Choroid plexus epithelial cell (primary cell): ENCODE results near the gene DISP3.

ENCODE experiments used
- DNase-seq: peaks from one replicate; pipeline ENCODE4 v3.0.0-alpha.2; 2010; ENCODE audit warnings: low read depth
- H3K4me3 ChIP-seq: 2 replicates; pipeline ENCODE4 v1.5.1; 2011; ENCODE audit warnings: low read depth, mild to moderate bottlenecking, control low read depth, low read length, moderate library complexity
- TF ChIP-seq, protein P1 (sequence below): conservative IDR thresholded peaks from 2 replicates; pipeline ENCODE4 v1.5.1; 2011; ENCODE audit warnings: low read depth, mild to moderate bottlenecking, control low read depth, inconsistent platforms, low read length, moderate library complexity

Gene DISP3

DNA sequence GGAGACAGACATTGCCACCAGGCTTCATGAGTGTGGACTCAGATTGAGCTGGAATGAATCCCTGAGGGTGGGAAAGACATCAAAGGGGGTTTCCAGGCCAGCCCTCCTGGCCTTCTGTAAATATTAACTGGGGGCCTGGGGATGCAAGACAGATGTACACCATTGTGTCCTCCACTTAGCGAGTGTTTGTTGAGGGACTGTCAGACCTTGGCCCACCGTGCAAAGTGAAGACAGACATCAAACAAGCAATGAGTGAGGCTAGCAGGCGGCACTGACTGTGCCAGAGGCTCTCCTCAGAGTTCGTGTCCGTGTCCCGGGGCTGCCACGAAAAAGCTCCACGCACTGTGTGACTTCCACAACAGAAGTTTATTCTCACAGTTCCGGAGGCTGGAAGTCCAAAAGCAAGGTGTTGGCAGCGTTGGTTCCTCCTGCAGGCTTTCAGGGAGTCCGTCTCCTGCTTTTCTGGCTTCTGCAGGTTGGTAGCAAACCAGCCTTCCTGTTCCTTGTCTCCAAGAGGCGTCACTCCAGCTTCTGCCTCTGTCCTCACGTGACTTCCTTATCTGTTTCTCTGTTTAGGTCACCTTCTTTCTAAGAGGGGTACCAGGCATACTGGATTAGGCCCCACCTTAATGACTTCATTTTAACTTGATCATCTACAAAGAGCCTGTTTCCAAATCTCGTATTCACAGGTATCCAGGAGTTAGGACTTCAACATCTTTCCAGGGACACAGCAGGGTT lies 59.1 kb downstream of the DISP3 start:
- no peak overlapping the region for H3K4me3 ChIP-seq
- TF ChIP-seq, protein P1, sequence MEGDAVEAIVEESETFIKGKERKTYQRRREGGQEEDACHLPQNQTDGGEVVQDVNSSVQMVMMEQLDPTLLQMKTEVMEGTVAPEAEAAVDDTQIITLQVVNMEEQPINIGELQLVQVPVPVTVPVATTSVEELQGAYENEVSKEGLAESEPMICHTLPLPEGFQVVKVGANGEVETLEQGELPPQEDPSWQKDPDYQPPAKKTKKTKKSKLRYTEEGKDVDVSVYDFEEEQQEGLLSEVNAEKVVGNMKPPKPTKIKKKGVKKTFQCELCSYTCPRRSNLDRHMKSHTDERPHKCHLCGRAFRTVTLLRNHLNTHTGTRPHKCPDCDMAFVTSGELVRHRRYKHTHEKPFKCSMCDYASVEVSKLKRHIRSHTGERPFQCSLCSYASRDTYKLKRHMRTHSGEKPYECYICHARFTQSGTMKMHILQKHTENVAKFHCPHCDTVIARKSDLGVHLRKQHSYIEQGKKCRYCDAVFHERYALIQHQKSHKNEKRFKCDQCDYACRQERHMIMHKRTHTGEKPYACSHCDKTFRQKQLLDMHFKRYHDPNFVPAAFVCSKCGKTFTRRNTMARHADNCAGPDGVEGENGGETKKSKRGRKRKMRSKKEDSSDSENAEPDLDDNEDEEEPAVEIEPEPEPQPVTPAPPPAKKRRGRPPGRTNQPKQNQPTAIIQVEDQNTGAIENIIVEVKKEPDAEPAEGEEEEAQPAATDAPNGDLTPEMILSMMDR = no peak
- DNase-seq = no peak

DNA sequence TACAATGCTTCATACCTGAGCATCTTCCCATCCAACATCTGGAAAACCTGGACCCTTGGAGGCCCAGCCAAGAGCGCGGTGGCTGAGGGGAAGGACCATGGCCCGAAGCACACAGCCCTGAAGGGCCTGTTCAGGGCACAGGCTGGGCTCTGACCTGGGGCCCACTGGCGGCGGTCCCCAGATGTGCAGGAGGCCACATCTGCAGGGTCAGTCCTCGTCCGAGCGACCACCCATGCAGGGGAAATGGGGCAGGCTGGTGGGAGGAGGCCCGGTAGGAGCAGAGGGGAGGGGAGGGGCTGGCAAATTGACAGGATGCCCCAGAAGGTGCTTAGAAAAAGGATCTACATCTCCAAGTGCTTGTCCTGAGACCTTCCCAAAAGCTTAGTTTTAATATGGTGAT lies 59.9 kb downstream of the DISP3 start:
- TF ChIP-seq, protein P1 = no peak

DNA sequence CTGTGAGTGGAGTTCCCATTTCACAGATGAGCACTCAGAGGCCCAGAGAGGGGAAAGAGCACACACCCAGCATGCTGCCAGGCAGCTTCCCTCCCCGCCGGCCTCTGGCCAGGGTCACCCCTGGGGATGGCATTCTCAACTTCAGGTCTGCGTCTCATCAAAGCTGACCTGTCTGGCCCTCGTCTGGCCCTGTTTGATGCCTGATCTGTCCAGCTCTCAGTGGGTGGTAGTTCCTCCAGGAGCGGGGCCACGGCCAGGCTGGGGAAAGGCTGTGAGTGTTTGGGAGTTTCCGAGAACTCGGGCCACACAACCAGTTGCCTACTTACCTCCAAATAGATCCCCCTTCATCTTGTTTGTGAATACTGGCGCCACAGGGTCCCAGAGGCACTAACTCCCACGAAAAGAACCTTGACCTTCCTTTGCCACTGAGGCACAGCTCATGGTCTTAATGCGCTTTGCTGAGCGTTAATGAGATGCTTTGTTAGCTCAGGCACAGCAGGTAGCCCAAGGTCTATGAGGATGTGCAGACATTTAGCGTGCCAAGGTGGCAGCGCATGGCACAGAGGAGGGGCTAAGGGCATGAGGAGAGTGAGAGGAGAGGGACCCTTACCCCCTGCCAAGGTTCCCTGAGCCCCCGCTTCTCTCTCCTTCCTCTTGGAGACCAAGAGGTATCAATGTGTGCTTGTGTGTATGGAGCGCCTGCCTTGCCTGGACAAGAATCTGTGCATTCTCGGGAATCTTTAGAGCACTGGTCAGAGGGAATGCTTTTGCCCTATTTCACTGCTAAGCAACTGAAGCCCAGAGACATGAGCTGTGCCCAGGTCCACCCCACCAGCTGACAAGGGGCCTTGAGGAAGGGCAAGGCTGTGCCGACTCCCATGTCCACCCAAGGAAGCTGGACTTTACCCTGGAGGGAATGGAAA lies 61.2 kb downstream of the DISP3 start:
- DNase-seq = no peak
- TF ChIP-seq, protein P1 = no peak
- H3K4me3 ChIP-seq = no peak overlapping the region

More for the DNA sequence above, 59.9 kb downstream of the DISP3 start:
- no peak overlapping the region for H3K4me3 ChIP-seq
- no peak for DNase-seq

DNA sequence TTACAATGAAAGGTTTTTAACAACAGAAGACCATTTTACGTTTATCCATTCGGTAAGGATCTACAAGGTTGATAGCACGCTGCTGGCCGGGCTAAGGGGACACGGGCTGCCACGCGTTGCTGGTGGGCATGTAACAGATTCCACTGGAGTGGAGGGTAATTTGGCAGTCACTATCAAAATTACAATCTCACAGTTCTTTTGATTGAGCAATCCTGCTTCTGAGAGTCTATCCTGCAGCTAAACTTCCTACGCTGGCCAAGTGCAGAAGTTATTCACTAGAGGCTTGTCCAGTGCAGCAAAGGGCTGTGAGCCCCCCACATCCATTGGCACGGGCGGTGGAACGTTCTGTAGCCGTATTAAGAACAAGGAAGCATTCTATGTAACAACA lies 61.8 kb downstream of the DISP3 start:
- TF ChIP-seq, protein P1 = no peak
- no peak overlapping the region for H3K4me3 ChIP-seq
- DNase-seq = no peak

DNA sequence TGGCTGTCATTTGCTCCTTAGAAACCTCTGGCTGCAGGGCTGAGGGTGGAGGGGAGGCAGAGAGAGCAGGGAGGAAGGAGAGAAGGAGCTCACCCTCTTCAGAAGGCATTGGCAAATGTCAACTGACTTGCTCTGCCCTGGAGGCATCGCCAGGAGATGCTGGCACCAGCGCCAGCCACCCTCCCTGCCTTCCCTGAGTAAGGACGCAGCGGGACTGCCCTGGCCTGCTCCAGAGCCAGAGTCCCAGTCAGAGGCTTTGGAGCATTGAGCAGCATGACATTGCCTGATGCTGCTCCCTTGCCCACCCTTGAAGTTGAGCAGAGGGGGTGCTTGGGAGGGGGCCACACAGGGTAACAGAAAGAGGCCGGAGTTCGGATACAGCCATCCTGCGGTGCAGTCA lies 62.3 kb downstream of the DISP3 start:
- TF ChIP-seq, protein P1 = no peak
- H3K4me3 ChIP-seq = no peak overlapping the region
- no peak for DNase-seq

DNA sequence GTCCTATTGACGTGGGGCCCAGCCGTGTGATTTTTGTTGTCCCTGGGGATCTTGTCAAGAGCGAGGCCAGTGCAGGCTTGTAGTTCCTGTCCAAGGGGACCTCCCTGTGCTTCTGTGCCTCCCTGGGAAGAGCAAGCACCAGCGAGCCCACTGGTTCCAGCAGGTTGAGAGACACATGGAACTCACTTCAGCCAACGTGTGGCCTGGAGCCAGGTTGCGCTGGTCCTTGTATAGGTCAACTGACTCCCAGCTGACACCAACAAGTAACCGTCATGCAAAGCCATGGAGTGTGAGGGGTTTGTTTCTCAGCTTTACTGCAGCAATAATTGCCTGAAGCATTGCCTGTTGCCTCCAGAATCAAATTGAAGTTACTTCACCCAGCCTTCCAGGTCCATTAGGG lies 63.0 kb downstream of the DISP3 start:
- TF ChIP-seq, protein P1 = no peak
- DNase-seq = no peak
- H3K4me3 ChIP-seq = no peak overlapping the region

DNA sequence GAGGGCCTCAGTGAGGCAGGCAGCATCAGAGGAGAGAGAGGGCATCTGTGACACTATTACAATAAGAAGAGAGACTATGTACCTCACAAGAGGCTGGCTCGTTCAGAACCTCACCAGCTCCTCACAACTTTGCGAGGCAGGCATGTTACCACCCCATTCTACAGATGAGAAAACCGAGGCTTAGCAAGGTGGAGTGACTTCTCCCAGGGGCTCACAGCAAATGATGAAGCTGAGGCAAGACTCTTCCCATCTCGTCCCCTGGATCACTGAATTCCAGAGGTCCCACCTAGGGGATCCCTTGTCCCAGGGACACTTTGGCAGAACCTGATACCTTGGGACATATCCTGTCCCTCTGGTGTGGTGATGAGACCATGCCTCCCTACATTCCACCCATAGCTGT lies 64.4 kb downstream of the DISP3 start:
- DNase-seq = no peak
- H3K4me3 ChIP-seq = no peak overlapping the region
- TF ChIP-seq, protein P1 = no peak
